HepG2 (cell line): ENCODE results near the gene PIGBOS1. TPM values are rescaled to one million over a fixed set of nuclear protein-coding genes. Genes with fewer than 3 reads are reported as not detected.

Source experiments
- ATAC-seq: fragments of 200-7000 bp; cut with Tn5 transposase; 3 replicates; pipeline ENCODE4 v1.9.1; 2020; ENCODE audit warnings: mild to moderate bottlenecking, moderate library complexity
- BruUV-seq: library from RNA; stranded (reverse); fragments of 400-500 nt; replicated peaks from 2 replicates; lab custom pipeline; 2021; lab: Mats Ljungman, UMichigan
- CTCF ChIA-PET: fragments of 300-600 bp; formaldehyde crosslinking; extraction: SDS; loops from one replicate; lab custom pipeline; 2021; ENCODE audit warnings: low total read pairs, inconsistent platforms, low intra/inter-chr PET ratio; lab: Yijun Ruan, JAX
- POLR2A ChIA-PET: fragments of 350-600 bp; sonication (Branson Sonifier 250); formaldehyde crosslinking; loops from one replicate; lab custom pipeline; 2020; ENCODE audit warnings: antibody characterized with exemption, inconsistent platforms; lab: Yijun Ruan, JAX
- DNase-seq: peaks from one replicate; pipeline ENCODE4 v3.0.0-alpha.2; 2015; ENCODE audit warnings: low spot score
- FAIRE-seq: peaks from 3 replicates; lab custom pipeline; 2011; peaks lifted over from hg19 to GRCh38; lab: Jason Lieb, UNC
- H2AFZ ChIP-seq: one replicate; pipeline ENCODE4 v1.6.1; 2011; ENCODE audit warnings: low read length, inconsistent platforms
- H3K27ac ChIP-seq: fragments of 300-600 bp; 3 replicates; pipeline ENCODE4 v1.8.0; 2011; ENCODE audit warnings: mixed run types, mild to moderate bottlenecking, mixed read lengths, low read length, inconsistent platforms; ENCODE audit not compliant: insufficient read depth; ENCODE audit errors: extremely low read length
- H3K27me3 ChIP-seq, 2 experiments: fragments of 200-600 bp in 1 of 2; 2 replicates in 1 of 2; 3 replicates in 1 of 2; pipeline versions ENCODE4 v1.6.0 to v1.8.0; 2011; ENCODE audit warnings: low read length in 2 of 2, mild to moderate bottlenecking in 2 of 2, moderate library complexity in 2 of 2, inconsistent platforms in 1 of 2; ENCODE audit not compliant: insufficient read depth in 2 of 2, control insufficient read depth in 1 of 2
- H3K36me3 ChIP-seq, 2 experiments: fragments of 200-600 bp in 1 of 2; replicated peaks in 1 of 2; 2 replicates in 1 of 2; 3 replicates in 1 of 2; pipeline versions ENCODE4 v1.5.1 to v1.8.0; 2011; ENCODE audit warnings: low read length in 2 of 2, inconsistent platforms in 1 of 2; ENCODE audit not compliant: insufficient read depth in 2 of 2, control insufficient read depth in 1 of 2
- H3K4me1 ChIP-seq: 2 replicates; pipeline ENCODE4 v1.5.1; 2012; ENCODE audit warnings: low read length, inconsistent platforms; ENCODE audit not compliant: insufficient read depth
- H3K4me2 ChIP-seq: 2 replicates; pipeline ENCODE4 v1.6.0; 2011; ENCODE audit warnings: low read depth, low read length, inconsistent platforms
- H3K4me3 ChIP-seq, 3 experiments: fragments of 200-600 bp in 1 of 3; sonication (generic), shearing (Covaris generic) in 1 of 3; replicated peaks in 1 of 3; 2 replicates each; pipeline ENCODE4 v1.5.1; 2011 to 2016; ENCODE audit warnings: low read length in 3 of 3, inconsistent platforms in 2 of 3, low read depth in 2 of 3, mild to moderate bottlenecking in 2 of 3, control low read depth in 1 of 3, mixed read lengths in 1 of 3; ENCODE audit not compliant: insufficient read depth in 1 of 3
- H3K79me2 ChIP-seq: one replicate; pipeline ENCODE4 v1.6.1; 2011; ENCODE audit warnings: low read length, inconsistent platforms; ENCODE audit not compliant: insufficient read depth
- H3K9ac ChIP-seq: 2 replicates; pipeline ENCODE4 v1.6.0; 2011; ENCODE audit warnings: mild to moderate bottlenecking, low read depth, low read length, inconsistent platforms; ENCODE audit not compliant: insufficient read depth
- H3K9me3 ChIP-seq: 2 replicates; pipeline ENCODE4 v1.5.1; 2012; ENCODE audit warnings: mild to moderate bottlenecking, low read length
- H4K20me1 ChIP-seq: 2 replicates; pipeline ENCODE4 v1.6.0; 2011; ENCODE audit warnings: inconsistent platforms, mild to moderate bottlenecking, low read length, moderate library complexity; ENCODE audit not compliant: insufficient read depth
- JARID2 ChIP-seq: sonication (generic); formaldehyde crosslinking; IDR thresholded peaks from 2 replicates; pipeline ENCODE4 v1.8.1; 2023; ENCODE audit warnings: missing genetic modification reagents, inconsistent platforms; ENCODE audit not compliant: insufficient replicate concordance
- KMT2A ChIP-seq: sonication (generic); formaldehyde crosslinking; IDR thresholded peaks from 2 replicates; pipeline ENCODE4 v1.4.0; 2020; ENCODE audit warnings: missing genetic modification reagents
- NCOR1 ChIP-seq: fragments of 200-600 bp; sonication (generic); IDR thresholded peaks from 2 replicates; pipeline ENCODE4 v1.7.0; 2017; ENCODE audit warnings: antibody characterized with exemption, low read length, borderline replicate concordance
- POLR2AphosphoS5 ChIP-seq: IDR thresholded peaks from 2 replicates; pipeline ENCODE4 v1.6.1; 2012; ENCODE audit warnings: low read depth, low read length
- RBM39 ChIP-seq: fragments of 200-400 bp; formaldehyde crosslinking; IDR thresholded peaks from one replicate; pipeline ENCODE4 v1.6.1; 2018; ENCODE audit warnings: antibody characterized with exemption, mild to moderate bottlenecking, low read depth, low read length; ENCODE audit not compliant: poor library complexity, severe bottlenecking
- SALL1 ChIP-seq: sonication (generic); formaldehyde crosslinking; IDR thresholded peaks from 2 replicates; pipeline ENCODE4 v1.8.0; 2022; ENCODE audit warnings: mild to moderate bottlenecking, missing genetic modification reagents
- SUZ12 ChIP-seq: fragments of 150-350 bp; IDR thresholded peaks from 2 replicates; pipeline ENCODE4 v1.6.1; 2014; ENCODE audit warnings: low read depth, low read length
- ZIK1 ChIP-seq: sonication (generic); formaldehyde crosslinking; IDR thresholded peaks from 2 replicates; pipeline ENCODE4 v1.5.0; 2020; ENCODE audit warnings: mild to moderate bottlenecking, low read depth, missing genetic modification reagents, borderline replicate concordance
- ZNF296 ChIP-seq: sonication (generic); formaldehyde crosslinking; conservative IDR thresholded peaks from 2 replicates; pipeline ENCODE4 v1.5.0; 2020; ENCODE audit warnings: mild to moderate bottlenecking, missing genetic modification reagents
- ZNF335 ChIP-seq: sonication (generic); formaldehyde crosslinking; IDR thresholded peaks from 2 replicates; pipeline ENCODE4 v1.4.0; 2020; ENCODE audit warnings: missing genetic modification reagents
- ZSCAN21 ChIP-seq: sonication (generic); formaldehyde crosslinking; IDR thresholded peaks from 2 replicates; pipeline ENCODE4 v1.8.0; 2022; ENCODE audit warnings: mild to moderate bottlenecking, missing genetic modification reagents, moderate library complexity, borderline replicate concordance
- WGBS: methylation state at CpG from one replicate; pipeline ENCODE4 v1.1.6; 2017; ENCODE audit warnings: low lambda C conversion rate; 5-methylcytosine and 5-hydroxymethylcytosine counted together
- in situ Hi-C: cut with HindIII; loops from 2 replicates; pipeline ENCODE4 v1.10.0; 2017; ENCODE audit warnings: low pct_unique_long_range_greater_than_20kb; ENCODE audit not compliant: extremely low pct_ligation_motif_present
- intact Hi-C: fragments of 100-400 bp; cut with micrococcal nuclease; formaldehyde crosslinking; loops from one replicate; pipeline ENCODE4 v1.10.0; 2022; ENCODE audit not compliant: unreplicated experiment
- polyA plus RNA-seq, 8 experiments: library from polyadenylated mRNA; depleted of rRNA in 3 of 8; stranded (reverse) in 7 of 8; unstranded in 1 of 8; fragments of >200 nt; fragmentation: Illumina TruSeq in 4 of 8; extraction: Trizol in 4 of 8; gene quantifications; 2 replicates each; pipeline versions ENCODE4 v1.2.1 to v1.2.3, GENCODE V29; 2011 to 2016; ENCODE audit warnings: low read depth in 4 of 8, missing spikeins in 1 of 8, mixed read lengths in 1 of 8; ENCODE audit not compliant: insufficient read depth in 1 of 8
- total RNA-seq, 5 experiments: library from RNA; depleted of rRNA; stranded (reverse); fragments of >200 nt; fragmentation: Illumina TruSeq; extraction: Trizol; gene quantifications; 2 replicates each; pipeline ENCODE4 v1.2.3, GENCODE V29; 2016; ENCODE audit warnings: low read depth in 1 of 5

Gene PIGBOS1
- total and polyA plus RNA-seq, 2 of the 13 experiments (the other 11 are each of a cell fraction or from before 2014, with no cell fraction given), result 14.8 to 22.1 TPM

- WGBS, result 98% methylated on average over 2 of the region's 2 CpGs
- FAIRE-seq (no peak), DNase-seq (no peak), ATAC-seq (no peak)
- intact Hi-C loops, result no loop called here
- Histone ChIP-seq H3K79me2 (no peaks in the 10 kb centered on the region), H3K9me3 (no peaks in the 10 kb centered on the region), H3K27me3 (no peaks in the 10 kb centered on the region), H4K20me1 (no peaks in the 10 kb centered on the region), H3K4me2 (no peak overlapping the region), H3K36me3 (no peaks in the 10 kb centered on the region), H3K27ac (no peak overlapping the region), H3K4me1 (no peaks in the 10 kb centered on the region), H3K4me3 (no peak overlapping the region), H3K9ac (no peak overlapping the region), H2AFZ (no peak overlapping the region)
- CTCF ChIA-PET, result no interaction called here
- in situ Hi-C loops, result no loop called here
- POLR2A ChIA-PET, result no interaction called here
- no TSS peak for BruUV-seq
- TF ChIP-seq RBM39 (no peak), ZIK1 (CRISPR knock-in tag) (no peak)
Observed at GRCh38 chr15:55349282-55349681, 30.4 kb upstream of the PIGBOS1 start.

- in situ Hi-C loops (no loop called here), intact Hi-C loops (no loop called here)
- H3K36me3 ChIP-seq, result no peaks in the 10 kb centered on the region
- CTCF ChIA-PET, result no interaction called here
- no peaks in the 10 kb centered on the region for H3K79me2 ChIP-seq
- H2AFZ ChIP-seq, result no peak overlapping the region
- no peak for ATAC-seq
- H3K9me3 ChIP-seq, result no peaks in the 10 kb centered on the region
- no peak overlapping the region for H3K27ac ChIP-seq
- no peaks in the 10 kb centered on the region for H4K20me1 ChIP-seq
- no peaks in the 10 kb centered on the region for H3K27me3 ChIP-seq
- H3K4me3 ChIP-seq, result no peak overlapping the region
- no peaks in the 10 kb centered on the region for H3K4me1 ChIP-seq
- WGBS, result 83% methylated on average over 3 of the region's 4 CpGs
- POLR2A ChIA-PET, result no interaction called here
- FAIRE-seq, result no peak
- no peak for DNase-seq
- BruUV-seq, result no TSS peak
- no peak overlapping the region for H3K4me2 ChIP-seq
- no peak overlapping the region for H3K9ac ChIP-seq
- no peak for TF ChIP-seq ZNF335 (CRISPR knock-in tag)
- TF ChIP-seq ZSCAN21 (CRISPR knock-in tag), result no peak
- no peak for TF ChIP-seq SALL1 (CRISPR knock-in tag)
- TF ChIP-seq ZNF296, result no peak
- TF ChIP-seq NCOR1, result no peak
- no peak for TF ChIP-seq SUZ12
- no peak for TF ChIP-seq JARID2
- no peak for TF ChIP-seq POLR2AphosphoS5
- no peak for TF ChIP-seq KMT2A (CRISPR knock-in tag)
Observed at GRCh38 chr15:55348281-55348778, 29.4 kb upstream of the PIGBOS1 start.
